ENCODE measurements around the gene DDX41.

DNA sequence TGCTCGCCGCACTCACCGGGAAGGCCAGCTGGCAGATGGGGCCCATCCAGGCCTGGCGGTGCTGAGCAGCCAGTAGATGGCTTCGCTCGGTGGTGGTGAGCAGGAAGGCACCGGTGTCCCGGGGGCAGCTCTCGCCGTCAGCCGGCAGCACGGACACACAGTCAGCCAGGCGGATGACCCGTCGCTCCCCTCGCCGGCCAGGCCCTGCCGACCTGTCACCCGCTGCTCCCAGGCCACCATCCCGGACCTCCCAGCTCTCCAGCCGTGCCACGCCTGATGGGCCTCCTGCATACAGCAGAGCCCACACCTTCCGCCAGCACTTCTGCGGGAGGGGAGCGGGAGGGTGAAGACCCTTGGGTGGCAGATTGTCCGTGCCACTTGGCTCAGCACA lies 8.5 kb downstream of the DDX41 start:
- TF ChIP-seq EZH2 (IDR thresholded peaks at IDR 0.05; ENCODE audit: borderline replicate concordance, low read length) = no peak
- no peak for TF ChIP-seq CTCF (IDR thresholded peaks at IDR 0.05; ENCODE audit: low read length)

All from OCI-LY1 (cell line).